NOMO-1 treated with dmso at 0.1 percent for 144 hours (cell line): ENCODE measurements around the gene NUTM2A.
"Not testable (repeated sequence)": the region's sequence is repeated elsewhere in the genome, so short reads cannot be mapped to it uniquely, and the experiment has no call there.

ENCODE experiments used
- DNase-seq: peaks from one replicate; lab custom pipeline; 2025; ENCODE audit not compliant: unreplicated experiment; lab: John Stamatoyannopoulos, UW

The NUTM2A gene

GRCh38 chr10:87242192-87242591 is 16.9 kb downstream of the NUTM2A start:
- DNase-seq = not testable (repeated sequence)

- DNase-seq = not testable (repeated sequence)
Measured at GRCh38 chr10:87247335-87247734, 22.1 kb downstream of the NUTM2A start.

GRCh38 chr10:87248818-87249353 is 23.6 kb downstream of the NUTM2A start:
- not testable (repeated sequence) for DNase-seq

- DNase-seq = not testable (repeated sequence)
Measured at GRCh38 chr10:87280749-87281392, 55.6 kb downstream of the NUTM2A start.
